Endothelial cell of umbilical vein (primary cell): ENCODE results near the gene JTB. TPM values are rescaled to one million over a fixed set of nuclear protein-coding genes. Genes with fewer than 3 reads are reported as not detected.
A peak's percentile ranks its signal among the peaks of the same experiment; 100 is the strongest.

Experiments used
- BruUV-seq: library from RNA; stranded (reverse); fragments of 400-500 nt; replicated peaks from 2 replicates; lab custom pipeline; 2021; lab: Mats Ljungman, UMichigan
- CTCF ChIA-PET: fragments of 300-600, 350-600 bp; sonication (Branson Sonifier 250); formaldehyde crosslinking; loops from one replicate; lab custom pipeline; 2021; ENCODE audit warnings: antibody characterized with exemption, inconsistent platforms; lab: Charles Lee
- POLR2A ChIA-PET: fragments of 300-600, 350-600 bp; sonication (Branson Sonifier 250); formaldehyde crosslinking; loops from one replicate; lab custom pipeline; 2021; ENCODE audit warnings: antibody characterized with exemption, inconsistent platforms; lab: Charles Lee
- DNase-seq: peaks from one replicate; pipeline ENCODE4 v3.0.0-alpha.2; 2011; ENCODE audit warnings: low read depth, low spot score
- FAIRE-seq: peaks from 2 replicates; lab custom pipeline; 2011; peaks lifted over from hg19 to GRCh38; lab: Jason Lieb, UNC
- H2AFZ ChIP-seq: 2 replicates; pipeline ENCODE4 v1.6.0; 2012; ENCODE audit warnings: low read depth, low read length, control low read depth, inconsistent platforms
- H3K27ac ChIP-seq: 2 replicates; pipeline ENCODE4 v1.5.1; 2011; ENCODE audit warnings: low read depth, mild to moderate bottlenecking, control low read depth, low read length, moderate library complexity; ENCODE audit not compliant: insufficient read depth
- H3K27me3 ChIP-seq, 2 experiments: 2 replicates each; pipeline versions ENCODE4 v1.6.0 to v1.6.1; 2011; ENCODE audit warnings: low read length in 2 of 2, mixed read lengths in 1 of 2; ENCODE audit not compliant: control insufficient read depth in 2 of 2, insufficient read depth in 2 of 2
- H3K36me3 ChIP-seq, 2 experiments: 2 replicates in 1 of 2; 3 replicates in 1 of 2; pipeline ENCODE4 v1.5.1; 2011; ENCODE audit warnings: low read length in 2 of 2, mild to moderate bottlenecking in 1 of 2, moderate library complexity in 1 of 2; ENCODE audit not compliant: control insufficient read depth in 2 of 2, insufficient read depth in 2 of 2; ENCODE audit errors: extremely low read depth in 1 of 2
- H3K4me1 ChIP-seq: 3 replicates; pipeline ENCODE4 v1.5.1; 2011; ENCODE audit warnings: mild to moderate bottlenecking, low read length; ENCODE audit not compliant: control insufficient read depth, insufficient read depth; ENCODE audit errors: extremely low read depth
- H3K4me2 ChIP-seq: 2 replicates; pipeline ENCODE4 v1.6.1; 2011; ENCODE audit warnings: low read length, control low read depth, mixed read lengths; ENCODE audit not compliant: insufficient read depth
- H3K4me3 ChIP-seq, 3 experiments: fragments of 200-600 bp in 1 of 3; sonication (generic), shearing (Covaris generic) in 1 of 3; replicated peaks in 1 of 3; 2 replicates each; pipeline ENCODE4 v1.5.1; 2011 to 2016; ENCODE audit warnings: control low read depth in 3 of 3, low read length in 3 of 3, mild to moderate bottlenecking in 2 of 3, inconsistent platforms in 1 of 3, low read depth in 1 of 3, moderate library complexity in 1 of 3; ENCODE audit not compliant: insufficient read depth in 1 of 3
- H3K79me2 ChIP-seq: 2 replicates; pipeline ENCODE4 v1.6.0; 2012; ENCODE audit warnings: low read length, inconsistent platforms; ENCODE audit not compliant: control insufficient read depth, insufficient read depth
- H3K9ac ChIP-seq: replicated peaks from 2 replicates; pipeline ENCODE3; 2011; ENCODE audit warnings: low read length, control low read depth; ENCODE audit not compliant: insufficient read depth; ENCODE audit errors: extremely low read depth
- H3K9me1 ChIP-seq: replicated peaks from 3 replicates; pipeline ENCODE4 v1.6.0; 2011; ENCODE audit warnings: mild to moderate bottlenecking, low read length; ENCODE audit not compliant: control insufficient read depth, insufficient read depth; ENCODE audit errors: extremely low read depth
- H3K9me3 ChIP-seq: replicated peaks from 2 replicates; pipeline ENCODE4 v1.5.1; 2012; ENCODE audit warnings: low read length, inconsistent platforms; ENCODE audit not compliant: control insufficient read depth, insufficient read depth
- H4K20me1 ChIP-seq: replicated peaks from 2 replicates; pipeline ENCODE3; 2011; ENCODE audit warnings: mild to moderate bottlenecking, low read length; ENCODE audit not compliant: control insufficient read depth, insufficient read depth; ENCODE audit errors: extremely low read depth
- EZH2 ChIP-seq: IDR thresholded peaks from 2 replicates; pipeline ENCODE4 v1.6.1; 2012; ENCODE audit warnings: borderline replicate concordance, low read depth, mild to moderate bottlenecking, moderate library complexity, low read length, inconsistent platforms; ENCODE audit not compliant: severe bottlenecking
- FOS ChIP-seq: IDR thresholded peaks from 2 replicates; pipeline ENCODE4 v1.6.1; 2011; ENCODE audit warnings: mild to moderate bottlenecking, low read length, moderate library complexity, borderline replicate concordance; ENCODE audit not compliant: insufficient read depth
- GATA2 ChIP-seq: IDR thresholded peaks from 2 replicates; pipeline ENCODE4 v1.7.0; 2011; ENCODE audit warnings: low read depth, mild to moderate bottlenecking, moderate library complexity, mixed read lengths, low read length; ENCODE audit not compliant: insufficient read length, insufficient read depth
- JUN ChIP-seq: IDR thresholded peaks from 2 replicates; pipeline ENCODE4 v1.6.1; 2011; ENCODE audit warnings: borderline replicate concordance, low read depth; ENCODE audit not compliant: insufficient read length, insufficient read depth
- MYC ChIP-seq: IDR thresholded peaks from one replicate; pipeline ENCODE4 v1.6.1; 2011; ENCODE audit warnings: mild to moderate bottlenecking, low read depth, low read length
- POLR2A ChIP-seq: IDR thresholded peaks from 2 replicates; pipeline ENCODE4 v1.6.1; 2012; ENCODE audit warnings: low read depth, mild to moderate bottlenecking, control low read depth, low read length
- POLR2AphosphoS5 ChIP-seq: IDR thresholded peaks from 2 replicates; pipeline ENCODE4 v1.6.1; 2012; ENCODE audit warnings: low read depth, mild to moderate bottlenecking, control low read depth, low read length, moderate library complexity; ENCODE audit not compliant: insufficient read depth
- dilution Hi-C: fragments of 300-500 bp; cut with MboI; formaldehyde crosslinking; loops from one replicate; pipeline ENCODE4 v1.15.0; 2019; ENCODE audit warnings: low sequenced_read_pairs; ENCODE audit not compliant: extremely low pct_ligation_motif_present
- intact Hi-C: fragments of 100-400 bp; cut with micrococcal nuclease; formaldehyde crosslinking; loops from one replicate; pipeline ENCODE4 v1.10.0; 2022
- polyA plus RNA-seq, 4 experiments: library from polyadenylated mRNA; depleted of rRNA in 3 of 4; stranded (reverse) in 3 of 4; unstranded in 1 of 4; fragments of >200 nt; gene quantifications; 2 replicates each; pipeline versions ENCODE4 v1.2.1 to v1.2.3, GENCODE V29; 2011 to 2012; ENCODE audit warnings: missing spikeins in 1 of 4
- total RNA-seq: library from RNA; stranded (reverse); gene quantifications from 2 replicates; pipeline ENCODE4 v1.2.3, GENCODE V29; 2021
- TF ChIP-seq, protein P1 (sequence below), 2 donors: IDR thresholded peaks; 1 replicate in 1 of 2; 2 replicates in 1 of 2; pipeline ENCODE4 v1.5.1; 2011; ENCODE audit warnings: low read length in 2 of 2, mild to moderate bottlenecking in 2 of 2, moderate library complexity in 2 of 2, control low read depth in 1 of 2, inconsistent platforms in 1 of 2, low read depth in 1 of 2; ENCODE audit not compliant: insufficient read depth in 1 of 2; ENCODE audit errors: extremely low read depth in 1 of 2
- TF ChIP-seq, protein P2 (sequence below): IDR thresholded peaks from 2 replicates; pipeline ENCODE4 v1.6.1; 2011; ENCODE audit not compliant: insufficient read depth, insufficient read length

The JTB gene
- total and polyA plus RNA-seq, 2 donors (not counting 3 experiments of a cell fraction or from before 2014, with no cell fraction given): 90.2 to 149 TPM

DNA sequence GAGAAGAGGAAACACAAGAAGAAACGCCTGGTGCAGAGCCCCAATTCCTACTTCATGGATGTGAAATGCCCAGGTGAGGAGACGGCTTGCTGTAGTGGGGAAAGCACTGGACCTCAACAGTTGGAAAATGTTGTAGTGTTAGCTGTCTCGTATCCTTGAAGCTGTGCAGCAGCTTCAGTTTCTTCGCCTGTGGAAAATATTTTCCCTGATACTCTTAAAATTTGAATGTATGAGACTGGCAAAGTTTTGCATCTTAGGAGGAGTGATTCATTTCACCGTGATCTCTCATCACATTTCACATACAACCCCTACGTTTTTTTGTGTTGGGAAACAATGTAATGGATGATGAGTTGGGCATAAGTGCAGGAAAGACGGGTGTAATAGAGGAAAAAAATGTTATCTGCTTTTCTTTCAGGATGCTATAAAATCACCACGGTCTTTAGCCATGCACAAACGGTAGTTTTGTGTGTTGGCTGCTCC lies 13.7 kb upstream of the JTB start:
- BruUV-seq: TSS peak; percentile 84
- dilution Hi-C loops (no loop called here), intact Hi-C loops (loop anchor here (5.0 to 10.0 kb wide), 3 partner anchors 164 to 1959 kb away; partner anchors contain the start of gene NUP210L)
- no peaks in the 10 kb centered on the region for H4K20me1 ChIP-seq
- peaks cover 24% of the 10 kb centered on the region for H3K4me1 ChIP-seq
- FAIRE-seq: no peak
- no peak overlapping the region for H2AFZ ChIP-seq
- peak; percentile 21 for DNase-seq
- H3K36me3 ChIP-seq: peaks cover 9 to 10% of the 10 kb centered on the region in 2 experiments
- H3K27ac ChIP-seq: peak overlapping the region; percentile 90
- no peaks in the 10 kb centered on the region for H3K27me3 ChIP-seq
- no peaks in the 10 kb centered on the region for H3K9me1 ChIP-seq
- no peaks in the 10 kb centered on the region for H3K9me3 ChIP-seq
- peaks cover 21% of the 10 kb centered on the region for H3K79me2 ChIP-seq
- ChIA-PET CTCF (no interaction called here), POLR2A (interaction anchor here (0.9 to 1.4 kb wide), 3 partner anchors 24 to 229 kb away, joined by 3 to 8 read pairs (median 3); partner anchors contain the start of genes CREB3L4 and UBAP2L)
- H3K4me3 ChIP-seq: peak overlapping the region; percentile 15 to 86 (median 79)
- TF ChIP-seq GATA2 (no peak), FOS (no peak), POLR2AphosphoS5 (no peak), POLR2A (no peak), MYC (no peak), JUN (no peak)
- peak overlapping the region; percentile 91 for H3K9ac ChIP-seq
- H3K4me2 ChIP-seq: peak overlapping the region; percentile 95

DNA sequence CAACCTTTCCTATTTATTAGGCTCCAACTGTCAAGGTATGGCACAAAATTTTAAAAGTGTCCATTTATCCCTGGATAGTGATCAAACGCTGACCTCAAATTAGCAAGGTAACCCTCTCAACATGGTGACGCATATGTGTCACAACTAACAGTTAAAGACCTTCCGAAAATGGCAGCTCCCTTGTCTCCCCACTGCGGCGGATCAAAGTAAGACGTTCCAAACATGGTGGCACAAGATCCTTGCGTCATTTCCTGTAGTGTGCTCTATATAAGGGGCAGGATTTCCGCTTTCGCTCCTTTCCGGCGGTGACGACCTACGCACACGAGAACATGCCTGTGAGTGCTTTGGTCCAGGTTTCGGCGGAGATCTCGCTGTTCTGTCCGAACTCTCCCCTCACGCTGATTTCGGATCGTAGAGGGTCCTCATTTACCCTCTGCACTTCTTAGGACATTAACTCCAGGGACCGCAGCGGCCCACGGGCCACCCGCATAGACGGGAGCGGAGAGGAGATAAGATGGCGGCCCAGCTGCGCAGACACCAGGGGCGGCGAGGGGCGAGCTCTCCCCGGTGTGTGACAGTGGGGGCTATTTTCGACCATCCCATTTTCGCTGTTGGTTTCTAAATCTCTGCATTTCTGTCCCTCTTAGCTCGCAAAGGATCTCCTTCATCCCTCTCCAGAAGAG lies 13.1 kb upstream of the JTB start, which contains the start of gene RPS27:
RPS27 (plus strand) TSS at position 295 of the 683 bp plus-strand sequence; CDS start at position 330, 35 bp downstream.
- Histone ChIP-seq H3K9ac (peak within 1 kb of the TSS; percentile 91), H4K20me1 (no peaks in the 10 kb centered on the region), H3K36me3 (peaks cover 9 to 10% of the 10 kb centered on the region in 2 experiments), H2AFZ (peak within 1 kb of the TSS; percentile 17), H3K9me1 (no peaks in the 10 kb centered on the region), H3K27ac (peak within 1 kb of the TSS; percentile 90), H3K27me3 (no peaks in the 10 kb centered on the region), H3K4me3 (peak within 1 kb of the TSS; percentile 15 to 86 (median 79)), H3K79me2 (peaks cover 24% of the 10 kb centered on the region), H3K9me3 (no peaks in the 10 kb centered on the region), H3K4me2 (peak within 1 kb of the TSS; percentile 95), H3K4me1 (peaks cover 24% of the 10 kb centered on the region)
- BruUV-seq: no TSS peak
- FAIRE-seq: peak; percentile 93
- peak; percentile 96 for DNase-seq
- POLR2A ChIA-PET: interaction anchor here (0.6 to 1.4 kb wide), 9 partner anchors 9 to 230 kb away, joined by 3 to 8 read pairs (median 3); partner anchors contain the start of genes CREB3L4, DENND4B, SLC39A1 and UBAP2L
- CTCF ChIA-PET: interaction anchor here (0.7 to 1.1 kb wide), 3 partner anchors 13 to 313 kb away, joined by 3 read pairs; partner anchors contain the start of gene JTB
- dilution Hi-C loops (no loop called here), intact Hi-C loops (loop anchor here (1.0 to 10.0 kb wide), 6 partner anchors 27 to 1958 kb away; partner anchors contain the start of genes NUP210L and SLC39A1)
- peak; percentile 99 for TF ChIP-seq POLR2A
- TF ChIP-seq GATA2: no peak
- TF ChIP-seq, protein P1, sequence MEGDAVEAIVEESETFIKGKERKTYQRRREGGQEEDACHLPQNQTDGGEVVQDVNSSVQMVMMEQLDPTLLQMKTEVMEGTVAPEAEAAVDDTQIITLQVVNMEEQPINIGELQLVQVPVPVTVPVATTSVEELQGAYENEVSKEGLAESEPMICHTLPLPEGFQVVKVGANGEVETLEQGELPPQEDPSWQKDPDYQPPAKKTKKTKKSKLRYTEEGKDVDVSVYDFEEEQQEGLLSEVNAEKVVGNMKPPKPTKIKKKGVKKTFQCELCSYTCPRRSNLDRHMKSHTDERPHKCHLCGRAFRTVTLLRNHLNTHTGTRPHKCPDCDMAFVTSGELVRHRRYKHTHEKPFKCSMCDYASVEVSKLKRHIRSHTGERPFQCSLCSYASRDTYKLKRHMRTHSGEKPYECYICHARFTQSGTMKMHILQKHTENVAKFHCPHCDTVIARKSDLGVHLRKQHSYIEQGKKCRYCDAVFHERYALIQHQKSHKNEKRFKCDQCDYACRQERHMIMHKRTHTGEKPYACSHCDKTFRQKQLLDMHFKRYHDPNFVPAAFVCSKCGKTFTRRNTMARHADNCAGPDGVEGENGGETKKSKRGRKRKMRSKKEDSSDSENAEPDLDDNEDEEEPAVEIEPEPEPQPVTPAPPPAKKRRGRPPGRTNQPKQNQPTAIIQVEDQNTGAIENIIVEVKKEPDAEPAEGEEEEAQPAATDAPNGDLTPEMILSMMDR (IDR thresholded peaks at IDR 0.05; ENCODE audit: extremely low read depth in 1 of 2, insufficient read depth in 1 of 2, low read depth in 1 of 2, low read length in 2 of 2): no peak
- TF ChIP-seq JUN: peak; percentile 80
- TF ChIP-seq EZH2: no peak
- TF ChIP-seq FOS: peak; percentile 15
- no peak for TF ChIP-seq MYC
- TF ChIP-seq, protein P2, sequence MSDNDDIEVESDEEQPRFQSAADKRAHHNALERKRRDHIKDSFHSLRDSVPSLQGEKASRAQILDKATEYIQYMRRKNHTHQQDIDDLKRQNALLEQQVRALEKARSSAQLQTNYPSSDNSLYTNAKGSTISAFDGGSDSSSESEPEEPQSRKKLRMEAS: no peak
- peak; percentile 99 for TF ChIP-seq POLR2AphosphoS5
